ENCODE measurements around the gene NEDD1. TPM values are rescaled to one million over a fixed set of nuclear protein-coding genes. Genes with fewer than 3 reads are reported as not detected.

Gene NEDD1
- total RNA-seq, 1 donor from 2014 or later, result 31.3 TPM

GRCh38 chr12:97003276-97003675 lies 96.2 kb downstream of the NEDD1 start:
- H3K4me1 Mint-ChIP-seq (ENCODE audit: low read depth, unreplicated experiment), result peaks cover 4% of the 10 kb centered on the region
- H3K4me3 Mint-ChIP-seq (ENCODE audit: unreplicated experiment), result no peak overlapping the region
- H3K27ac Mint-ChIP-seq (ENCODE audit: unreplicated experiment), result no peak overlapping the region
- H3K27me3 Mint-ChIP-seq (ENCODE audit: low read depth, unreplicated experiment), result no peaks in the 10 kb centered on the region
- TF ChIP-seq CTCF (IDR thresholded peaks at IDR 0.05; ENCODE audit: insufficient read depth, low read depth, low read length) (no peak), EZH2 (IDR thresholded peaks at IDR 0.05; ENCODE audit: insufficient read depth, low read length) (no peak)
- FAIRE-seq (no peak), DNase-seq (ENCODE audit: low read depth) (no peak)
- Histone ChIP-seq H3K79me2 (ENCODE audit: insufficient read depth, low read length) (no peaks in the 10 kb centered on the region), H2AFZ (ENCODE audit: low read depth, low read length) (no peak overlapping the region), H3K27me3 (ENCODE audit: insufficient read depth, low read length) (no peaks in the 10 kb centered on the region), H3K27ac (ENCODE audit: low read depth, low read length) (no peak overlapping the region), H3K9ac (ENCODE audit: low read length) (no peak overlapping the region), H4K20me1 (ENCODE audit: insufficient read depth, low read length) (no peaks in the 10 kb centered on the region), H3K4me2 (ENCODE audit: low read length) (no peak overlapping the region), H3K4me3 (ENCODE audit: insufficient read depth, low read depth, low read length) (no peak overlapping the region), H3K36me3 (ENCODE audit: insufficient read depth, low read length) (no peaks in the 10 kb centered on the region), H3K9me3 (ENCODE audit: insufficient read depth, low read depth, low read length) (no peaks in the 10 kb centered on the region), H3K4me1 (ENCODE audit: insufficient read depth, low read length) (no peaks in the 10 kb centered on the region)
- H3K9me3 Mint-ChIP-seq (ENCODE audit: unreplicated experiment), result peaks cover 2% of the 10 kb centered on the region
- H3K36me3 Mint-ChIP-seq (ENCODE audit: low read depth, unreplicated experiment), result no peaks in the 10 kb centered on the region
